Measurements from ENCODE around the gene PLN.

The PLN gene

DNA sequence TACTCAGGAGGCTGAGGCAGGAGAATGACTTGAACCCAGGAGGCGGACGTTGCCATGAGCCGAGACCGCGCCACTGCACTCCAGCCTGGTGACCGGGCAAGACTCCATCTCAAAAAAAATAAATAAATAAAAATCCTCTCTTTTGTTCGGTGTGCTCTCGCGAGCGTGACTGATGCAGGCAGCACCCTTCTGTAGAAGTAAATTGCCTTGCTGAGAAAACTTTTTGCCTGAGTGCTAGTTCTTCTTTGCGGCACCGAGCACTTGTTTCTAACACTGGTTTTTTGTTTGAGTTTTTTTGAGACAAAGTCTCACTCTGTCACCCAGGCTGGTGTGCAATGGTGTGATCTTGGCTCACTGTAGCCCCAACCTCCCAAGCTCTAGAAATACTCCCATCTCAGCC, 30.5 kb downstream of the PLN start:
- no peaks in the 10 kb centered on the region for H3K27me3 Mint-ChIP-seq
- peaks cover 58% of the 10 kb centered on the region for H3K36me3 Mint-ChIP-seq

DNA sequence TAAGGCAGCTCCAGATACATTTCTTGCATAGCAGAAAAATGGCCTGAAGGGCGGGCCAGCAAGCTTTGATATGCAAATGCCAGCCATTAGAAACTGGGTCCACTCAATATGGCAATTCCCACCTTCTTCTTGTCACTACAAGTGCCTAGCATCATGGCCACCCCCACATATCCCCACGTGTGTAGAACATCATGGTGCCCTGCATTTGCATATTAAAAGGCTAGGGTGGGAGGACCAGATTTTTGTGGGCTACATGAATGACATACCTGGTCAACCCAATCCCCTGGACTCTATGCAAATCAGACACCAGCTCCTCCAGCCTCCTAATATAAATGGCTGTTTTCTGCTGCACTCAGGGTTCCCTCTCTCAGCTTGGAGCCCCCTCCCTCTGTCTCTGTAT, 31.7 kb downstream of the PLN start:
- Mint-ChIP-seq H3K4me3 (no peak overlapping the region), H3K27me3 (no peaks in the 10 kb centered on the region), H3K27ac (no peak overlapping the region), H3K9me3 (peaks cover 17% of the 10 kb centered on the region), H3K36me3 (peaks cover 48% of the 10 kb centered on the region), H3K4me1 (peaks cover 4% of the 10 kb centered on the region)
- no peak for ATAC-seq (ENCODE audit: low read depth)
- no peak for DNase-seq (ENCODE audit: low spot score in 2 of 2)

More for the DNA sequence above, 30.5 kb downstream of the PLN start:
- DNase-seq (ENCODE audit: low spot score in 2 of 2) (no peak), ATAC-seq (ENCODE audit: low read depth) (no peak)
- H3K9me3 Mint-ChIP-seq = peaks cover 26% of the 10 kb centered on the region
- H3K4me1 Mint-ChIP-seq = peaks cover 4% of the 10 kb centered on the region
- H3K4me3 Mint-ChIP-seq = no peak overlapping the region
- no peak overlapping the region for H3K27ac Mint-ChIP-seq

- H3K27me3 Mint-ChIP-seq = no peaks in the 10 kb centered on the region
- DNase-seq (ENCODE audit: low spot score in 2 of 2) (peak in 1 of 2 donors; percentile 11), ATAC-seq (ENCODE audit: low read depth) (peak; percentile 55)
- peak overlapping the region; percentile 51 for H3K27ac Mint-ChIP-seq
- H3K9me3 Mint-ChIP-seq = peaks cover 14% of the 10 kb centered on the region
- no peak overlapping the region for H3K4me3 Mint-ChIP-seq
- peaks cover 4% of the 10 kb centered on the region for H3K4me1 Mint-ChIP-seq
- H3K36me3 Mint-ChIP-seq = peaks cover 40% of the 10 kb centered on the region
Observed at GRCh38 chr6:118580585-118581419, 32.7 kb downstream of the PLN start.

- H3K27me3 Mint-ChIP-seq = no peaks in the 10 kb centered on the region
- H3K4me1 Mint-ChIP-seq = peaks cover 4% of the 10 kb centered on the region
- H3K27ac Mint-ChIP-seq = no peak overlapping the region
- H3K9me3 Mint-ChIP-seq = peaks cover 10% of the 10 kb centered on the region
- no peak for ATAC-seq (ENCODE audit: low read depth)
- no peak overlapping the region for H3K4me3 Mint-ChIP-seq
- DNase-seq (ENCODE audit: low spot score in 2 of 2) = no peak
- peaks cover 34% of the 10 kb centered on the region for H3K36me3 Mint-ChIP-seq
Observed at GRCh38 chr6:118581489-118581959, 33.4 kb downstream of the PLN start.

- Mint-ChIP-seq H3K36me3 (peaks cover 29% of the 10 kb centered on the region), H3K4me3 (no peak overlapping the region), H3K9me3 (peaks cover 2% of the 10 kb centered on the region), H3K4me1 (peaks cover 2% of the 10 kb centered on the region), H3K27me3 (no peaks in the 10 kb centered on the region), H3K27ac (no peak overlapping the region)
- no peak for DNase-seq (ENCODE audit: low spot score in 2 of 2)
- no peak for ATAC-seq (ENCODE audit: low read depth)
Observed at GRCh38 chr6:118584911-118585310, 36.8 kb downstream of the PLN start.

- no peak overlapping the region for H3K27ac Mint-ChIP-seq
- no peaks in the 10 kb centered on the region for H3K27me3 Mint-ChIP-seq
- H3K4me3 Mint-ChIP-seq = no peak overlapping the region
- ATAC-seq (ENCODE audit: low read depth) (no peak), DNase-seq (ENCODE audit: low spot score in 2 of 2) (peak in 1 of 2 donors; percentile 1)
- H3K9me3 Mint-ChIP-seq = no peaks in the 10 kb centered on the region
- peaks cover 20% of the 10 kb centered on the region for H3K36me3 Mint-ChIP-seq
- H3K4me1 Mint-ChIP-seq = peaks cover 5% of the 10 kb centered on the region
Observed at GRCh38 chr6:118586746-118587485, 38.8 kb downstream of the PLN start.

DNA sequence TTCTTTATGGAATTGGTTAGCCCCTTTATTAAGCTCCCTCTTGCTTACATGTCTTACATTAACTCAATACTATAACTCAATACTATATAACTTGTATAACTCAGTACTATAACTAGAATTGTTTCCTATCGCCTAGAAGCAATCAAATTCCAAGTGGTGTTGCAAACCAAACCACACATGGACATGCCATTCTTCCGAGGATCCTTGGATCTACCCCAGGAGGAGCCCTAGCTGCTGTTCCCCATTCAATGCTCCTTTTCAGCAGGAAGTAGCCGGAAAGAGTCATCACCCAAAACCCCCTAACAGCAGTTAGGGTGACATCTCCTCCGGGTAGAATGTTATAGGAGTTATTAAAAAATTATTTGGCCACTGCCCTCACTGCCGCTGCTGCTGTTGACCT, 40.5 kb downstream of the PLN start:
- no peak overlapping the region for H3K27ac Mint-ChIP-seq
- H3K36me3 Mint-ChIP-seq = peaks cover 14% of the 10 kb centered on the region
- no peaks in the 10 kb centered on the region for H3K9me3 Mint-ChIP-seq
- no peak for DNase-seq (ENCODE audit: low spot score in 2 of 2)
- ATAC-seq (ENCODE audit: low read depth) = no peak
- no peak overlapping the region for H3K4me3 Mint-ChIP-seq
- no peaks in the 10 kb centered on the region for H3K27me3 Mint-ChIP-seq
- H3K4me1 Mint-ChIP-seq = peaks cover 5% of the 10 kb centered on the region

DNA sequence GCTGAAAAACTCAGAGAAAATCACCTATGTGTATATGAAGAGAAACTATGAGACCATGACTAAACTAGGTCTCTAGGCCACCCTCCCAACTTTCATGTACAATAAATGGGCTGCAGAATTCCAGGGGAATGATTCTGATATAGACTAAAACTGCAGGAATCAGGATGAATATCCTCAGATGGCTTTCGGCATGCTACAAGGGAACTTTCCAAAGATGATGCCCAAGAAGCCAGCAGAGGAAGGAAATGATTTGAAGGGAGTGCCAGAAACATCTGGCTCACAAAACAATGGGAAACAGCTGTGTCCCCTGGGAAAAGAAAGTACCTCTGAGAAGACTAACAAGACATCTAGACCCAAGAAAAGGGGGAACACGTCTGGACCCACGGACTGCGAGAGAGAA, 41.1 kb downstream of the PLN start:
- ATAC-seq (ENCODE audit: low read depth) (no peak), DNase-seq (ENCODE audit: low spot score in 2 of 2) (no peak)
- Mint-ChIP-seq H3K9me3 (no peaks in the 10 kb centered on the region), H3K27me3 (no peaks in the 10 kb centered on the region), H3K36me3 (peaks cover 15% of the 10 kb centered on the region), H3K27ac (no peak overlapping the region), H3K4me3 (no peak overlapping the region), H3K4me1 (peaks cover 5% of the 10 kb centered on the region)

DNA sequence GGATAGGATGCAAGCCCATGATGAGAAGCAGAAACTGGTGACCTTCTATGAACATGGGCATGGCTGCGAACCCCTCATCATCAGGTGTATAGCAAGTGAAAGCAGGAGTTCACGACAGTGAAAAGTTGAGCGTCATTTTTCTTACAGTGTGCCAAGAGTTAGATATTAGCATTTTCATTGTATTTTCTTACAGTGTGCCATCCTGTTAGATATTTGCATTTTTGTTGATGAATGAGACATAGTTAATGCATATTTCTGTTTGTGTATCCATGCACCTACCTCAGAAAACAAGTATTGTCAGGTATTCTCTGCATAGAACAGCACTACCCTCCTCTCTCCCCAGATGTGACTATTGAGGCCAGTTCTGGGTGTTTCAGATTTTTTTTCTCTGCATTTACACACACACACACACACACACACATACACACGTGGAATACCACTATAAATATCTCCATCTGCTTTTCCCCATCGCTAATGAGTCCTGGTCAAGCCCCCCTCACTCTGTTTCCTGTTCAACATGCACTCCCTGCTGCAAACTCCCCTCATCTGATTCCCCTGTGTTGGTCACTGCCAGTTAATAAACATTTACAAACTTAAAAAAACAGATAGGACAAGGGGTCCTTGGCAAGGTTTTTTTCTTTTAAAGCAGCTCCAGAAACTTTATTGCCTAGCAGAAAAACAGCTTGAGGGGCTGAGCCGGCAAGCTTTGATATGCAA, 41.7 kb downstream of the PLN start:
- no peak for DNase-seq (ENCODE audit: low spot score in 2 of 2)
- Mint-ChIP-seq H3K36me3 (peaks cover 15% of the 10 kb centered on the region), H3K27ac (no peak overlapping the region), H3K4me1 (peaks cover 5% of the 10 kb centered on the region), H3K27me3 (no peaks in the 10 kb centered on the region), H3K9me3 (no peaks in the 10 kb centered on the region), H3K4me3 (no peak overlapping the region)
- no peak for ATAC-seq (ENCODE audit: low read depth)

- peaks cover 5% of the 10 kb centered on the region for H3K4me1 Mint-ChIP-seq
- DNase-seq (ENCODE audit: low spot score in 2 of 2) (no peak), ATAC-seq (ENCODE audit: low read depth) (no peak)
- peaks cover 15% of the 10 kb centered on the region for H3K36me3 Mint-ChIP-seq
- no peak overlapping the region for H3K27ac Mint-ChIP-seq
- H3K27me3 Mint-ChIP-seq = no peaks in the 10 kb centered on the region
- no peak overlapping the region for H3K4me3 Mint-ChIP-seq
- H3K9me3 Mint-ChIP-seq = no peaks in the 10 kb centered on the region
Observed at GRCh38 chr6:118591897-118592296, 43.8 kb downstream of the PLN start.

DNA sequence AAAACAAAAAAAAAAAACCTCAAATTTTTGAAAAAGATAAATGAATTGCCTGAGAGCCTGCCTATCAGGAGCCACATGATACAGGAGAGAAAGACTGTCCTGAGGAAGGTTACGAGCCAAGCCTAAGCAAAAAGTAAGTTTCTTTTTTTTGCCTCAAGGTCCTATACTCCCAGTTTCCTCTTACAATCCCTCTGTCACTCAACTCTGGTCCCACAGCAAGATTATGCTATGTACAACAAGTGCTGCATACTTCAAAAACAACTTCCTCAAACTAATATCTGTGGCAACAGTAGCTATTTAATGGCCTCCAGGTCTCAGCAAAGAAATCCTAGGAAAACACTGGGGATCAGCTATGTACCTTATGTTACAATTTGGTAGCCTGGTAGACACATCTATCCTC, 46.8 kb downstream of the PLN start:
- no peaks in the 10 kb centered on the region for H3K9me3 Mint-ChIP-seq
- H3K36me3 Mint-ChIP-seq = peaks cover 15% of the 10 kb centered on the region
- no peak overlapping the region for H3K4me3 Mint-ChIP-seq
- no peak for DNase-seq (ENCODE audit: low spot score in 2 of 2)
- ATAC-seq (ENCODE audit: low read depth) = no peak
- H3K27me3 Mint-ChIP-seq = no peaks in the 10 kb centered on the region
- peaks cover 5% of the 10 kb centered on the region for H3K4me1 Mint-ChIP-seq
- H3K27ac Mint-ChIP-seq = no peak overlapping the region

- Mint-ChIP-seq H3K4me1 (no peaks in the 10 kb centered on the region), H3K27ac (peak overlapping the region; percentile 9), H3K27me3 (no peaks in the 10 kb centered on the region), H3K36me3 (peaks cover 10% of the 10 kb centered on the region), H3K9me3 (no peaks in the 10 kb centered on the region), H3K4me3 (no peak overlapping the region)
- DNase-seq (ENCODE audit: low spot score in 2 of 2) (no peak), ATAC-seq (ENCODE audit: low read depth) (no peak)
Observed at GRCh38 chr6:118596774-118597320, 48.8 kb downstream of the PLN start.

DNA sequence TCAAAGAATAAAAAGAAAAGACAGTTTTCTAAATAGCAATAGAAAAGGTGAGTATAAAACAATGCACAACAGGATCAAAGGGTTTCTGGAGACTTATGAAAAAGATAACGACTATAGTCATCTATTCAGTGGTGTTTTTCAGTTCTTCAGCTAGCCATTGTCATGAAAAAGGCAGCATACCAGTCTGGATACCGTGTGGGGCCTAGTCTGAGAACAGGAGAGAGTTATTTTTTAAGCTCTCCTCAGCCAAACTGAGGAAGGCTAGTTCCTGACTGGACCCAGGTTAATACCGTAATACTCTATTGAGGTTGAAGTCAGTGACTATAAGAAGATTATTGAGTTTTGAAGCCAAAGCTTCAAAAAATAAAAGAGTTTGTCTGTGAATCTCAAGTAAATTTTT, 49.5 kb downstream of the PLN start:
- Mint-ChIP-seq H3K27ac (no peak overlapping the region), H3K9me3 (no peaks in the 10 kb centered on the region), H3K36me3 (peaks cover 12% of the 10 kb centered on the region), H3K4me1 (no peaks in the 10 kb centered on the region), H3K27me3 (no peaks in the 10 kb centered on the region), H3K4me3 (no peak overlapping the region)
- DNase-seq (ENCODE audit: low spot score in 2 of 2) = no peak
- no peak for ATAC-seq (ENCODE audit: low read depth)

DNA sequence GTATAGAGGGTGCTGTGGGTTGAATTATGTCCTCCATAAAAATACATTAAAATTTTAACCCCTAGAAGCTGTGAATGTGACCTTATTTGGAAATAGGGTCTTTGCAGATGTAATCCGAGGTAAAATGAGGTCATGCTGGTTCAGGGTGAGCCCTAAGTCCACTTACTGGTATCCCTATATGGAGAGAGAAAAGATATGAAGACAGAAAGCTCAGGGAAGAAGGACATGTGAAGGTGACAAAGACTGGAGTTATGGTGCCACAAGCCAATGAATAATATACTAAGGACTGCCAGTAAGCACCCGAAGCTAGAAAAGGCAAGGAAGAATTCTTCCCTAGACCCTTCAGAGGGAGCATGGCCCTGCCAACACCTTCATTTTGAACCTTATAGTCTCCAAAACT, 50.2 kb downstream of the PLN start:
- H3K9me3 Mint-ChIP-seq = no peaks in the 10 kb centered on the region
- no peak for ATAC-seq (ENCODE audit: low read depth)
- H3K4me1 Mint-ChIP-seq = no peaks in the 10 kb centered on the region
- DNase-seq (ENCODE audit: low spot score in 2 of 2) = no peak
- H3K36me3 Mint-ChIP-seq = peaks cover 12% of the 10 kb centered on the region
- peak overlapping the region; percentile 22 for H3K27ac Mint-ChIP-seq
- H3K27me3 Mint-ChIP-seq = no peaks in the 10 kb centered on the region
- no peak overlapping the region for H3K4me3 Mint-ChIP-seq
